GM20000 (cell line): ENCODE measurements around the gene NDUFA1.
A peak's percentile ranks its signal among the peaks of the same experiment; 100 is the strongest.
"Not testable (repeated sequence)": the region's sequence is repeated elsewhere in the genome, so short reads cannot be mapped to it uniquely, and the experiment has no call there.

Experiments
- DNase-seq: peaks from one replicate; pipeline ENCODE4 v3.0.0; 2012; ENCODE audit warnings: low spot score
- TF ChIP-seq, protein P1 (sequence below): IDR thresholded peaks from 2 replicates; pipeline ENCODE4 v1.5.1; 2012; ENCODE audit warnings: mild to moderate bottlenecking, control low read depth; ENCODE audit errors: extremely low read depth, missing control alignments

NDUFA1 gene

DNA sequence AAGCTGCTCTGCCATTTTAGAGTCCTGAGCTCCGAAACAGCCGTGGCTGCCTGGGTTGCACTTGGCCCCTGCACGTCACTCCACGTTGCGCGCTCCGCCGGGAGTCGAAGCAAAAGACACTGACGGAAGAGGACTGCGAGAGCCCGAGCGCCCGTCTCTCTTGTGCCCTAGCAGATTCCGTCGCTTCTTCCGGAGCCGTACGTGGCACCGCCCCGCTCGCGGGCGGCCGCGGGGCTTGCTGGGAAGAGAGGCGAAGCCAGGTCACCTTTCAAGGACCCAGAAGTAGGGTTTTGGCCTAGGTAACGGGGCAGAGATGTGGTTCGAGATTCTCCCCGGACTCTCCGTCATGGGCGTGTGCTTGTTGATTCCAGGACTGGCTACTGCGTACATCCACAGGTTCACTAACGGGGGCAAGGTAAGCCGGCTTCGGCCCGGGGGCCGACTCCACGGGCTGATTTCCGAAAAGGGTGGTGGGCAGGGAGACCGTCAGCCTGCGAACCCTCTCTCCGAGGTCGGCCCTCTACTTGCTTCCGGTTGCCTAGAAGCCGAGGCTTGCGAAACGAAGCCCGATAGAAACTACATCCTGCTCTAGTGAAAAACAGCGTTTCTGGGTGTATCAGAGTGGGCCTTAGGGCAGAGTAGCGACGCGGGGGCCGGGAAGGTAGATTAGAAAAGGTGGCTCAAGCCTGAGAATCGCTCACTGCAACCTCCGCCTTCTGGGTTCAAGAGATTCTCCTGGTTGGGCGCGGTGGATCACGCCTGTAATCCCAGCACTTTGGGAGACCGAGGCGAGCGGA, at the start of gene NDUFA1, which contains the start of gene RNF113A:
NDUFA1 (plus strand) TSS at position 234 of the 797 bp plus-strand sequence; CDS start at position 314, 80 bp downstream.
RNF113A (minus strand) TSS at position 135 of the 797 bp plus-strand sequence; CDS start at position 15, 120 bp downstream.
- peak; percentile 77 for DNase-seq
- TF ChIP-seq, protein P1, sequence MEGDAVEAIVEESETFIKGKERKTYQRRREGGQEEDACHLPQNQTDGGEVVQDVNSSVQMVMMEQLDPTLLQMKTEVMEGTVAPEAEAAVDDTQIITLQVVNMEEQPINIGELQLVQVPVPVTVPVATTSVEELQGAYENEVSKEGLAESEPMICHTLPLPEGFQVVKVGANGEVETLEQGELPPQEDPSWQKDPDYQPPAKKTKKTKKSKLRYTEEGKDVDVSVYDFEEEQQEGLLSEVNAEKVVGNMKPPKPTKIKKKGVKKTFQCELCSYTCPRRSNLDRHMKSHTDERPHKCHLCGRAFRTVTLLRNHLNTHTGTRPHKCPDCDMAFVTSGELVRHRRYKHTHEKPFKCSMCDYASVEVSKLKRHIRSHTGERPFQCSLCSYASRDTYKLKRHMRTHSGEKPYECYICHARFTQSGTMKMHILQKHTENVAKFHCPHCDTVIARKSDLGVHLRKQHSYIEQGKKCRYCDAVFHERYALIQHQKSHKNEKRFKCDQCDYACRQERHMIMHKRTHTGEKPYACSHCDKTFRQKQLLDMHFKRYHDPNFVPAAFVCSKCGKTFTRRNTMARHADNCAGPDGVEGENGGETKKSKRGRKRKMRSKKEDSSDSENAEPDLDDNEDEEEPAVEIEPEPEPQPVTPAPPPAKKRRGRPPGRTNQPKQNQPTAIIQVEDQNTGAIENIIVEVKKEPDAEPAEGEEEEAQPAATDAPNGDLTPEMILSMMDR: no peak

DNA sequence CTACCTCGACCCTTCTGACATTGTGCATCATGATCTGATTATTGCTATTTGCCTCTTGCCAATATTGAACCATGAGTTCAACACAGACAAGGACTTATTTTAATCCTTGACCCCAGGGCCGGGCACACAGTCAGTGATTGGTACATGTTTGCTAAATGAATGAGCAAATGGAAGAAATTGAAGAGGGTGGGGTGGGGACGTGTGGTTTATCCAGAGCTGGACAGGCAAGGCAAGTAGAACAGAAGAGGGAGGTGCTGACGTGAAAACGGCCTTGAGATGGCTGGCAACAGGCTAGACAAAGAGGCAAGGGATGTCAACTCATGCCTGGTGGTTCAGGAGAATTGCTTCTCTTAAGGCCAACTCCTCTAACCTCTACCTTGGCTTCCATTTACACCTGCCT, 47.4 kb upstream of the NDUFA1 start:
- not testable (repeated sequence) for DNase-seq

DNA sequence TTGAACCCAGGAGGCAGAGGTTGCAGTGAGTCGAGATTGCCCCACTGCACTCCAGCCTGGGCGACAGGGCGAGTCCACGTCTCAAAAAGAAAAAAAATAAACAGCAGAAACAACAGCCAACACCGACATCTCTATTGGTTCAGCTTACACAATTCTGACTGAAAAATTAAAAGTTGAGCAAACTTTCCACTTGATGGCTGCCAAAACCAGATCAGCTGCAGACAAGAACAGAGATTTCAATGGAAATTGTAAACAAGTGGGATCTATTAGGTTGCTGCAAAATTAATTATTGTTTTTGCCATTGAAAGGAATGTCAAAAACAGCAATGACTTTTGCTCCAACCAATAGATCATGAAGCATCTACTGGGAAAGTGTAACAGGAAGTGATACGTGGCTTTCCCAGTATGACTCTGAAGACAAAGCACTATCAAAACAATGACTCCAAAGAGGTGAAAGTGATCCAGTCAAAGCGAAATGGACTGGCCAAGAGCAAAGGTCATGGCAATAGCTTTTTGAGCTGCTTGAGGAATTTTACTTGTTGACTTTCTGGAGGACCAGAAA, 45.2 kb upstream of the NDUFA1 start:
- TF ChIP-seq, protein P1: no peak
- no peak for DNase-seq

DNA sequence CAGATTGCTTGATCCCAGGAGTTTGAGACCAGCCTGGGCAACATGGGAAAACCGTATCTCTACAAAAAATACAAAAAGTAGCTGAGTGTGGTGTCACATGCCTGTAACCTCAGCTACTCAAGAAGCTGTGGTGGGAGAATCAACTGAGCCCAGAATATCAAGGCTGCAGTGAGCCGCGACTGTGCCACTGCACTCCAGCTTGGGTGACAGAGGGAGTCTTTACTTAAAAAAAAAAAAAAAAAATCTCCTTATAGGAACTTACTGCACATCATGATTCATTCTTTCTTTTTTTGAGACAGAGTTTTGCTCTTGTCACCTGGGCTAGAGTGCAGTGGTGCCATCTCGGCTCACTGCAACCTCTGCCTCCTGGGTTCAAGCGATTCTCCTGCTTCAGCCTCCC, 43.2 kb upstream of the NDUFA1 start:
- DNase-seq: no peak
- TF ChIP-seq, protein P1: no peak

DNA sequence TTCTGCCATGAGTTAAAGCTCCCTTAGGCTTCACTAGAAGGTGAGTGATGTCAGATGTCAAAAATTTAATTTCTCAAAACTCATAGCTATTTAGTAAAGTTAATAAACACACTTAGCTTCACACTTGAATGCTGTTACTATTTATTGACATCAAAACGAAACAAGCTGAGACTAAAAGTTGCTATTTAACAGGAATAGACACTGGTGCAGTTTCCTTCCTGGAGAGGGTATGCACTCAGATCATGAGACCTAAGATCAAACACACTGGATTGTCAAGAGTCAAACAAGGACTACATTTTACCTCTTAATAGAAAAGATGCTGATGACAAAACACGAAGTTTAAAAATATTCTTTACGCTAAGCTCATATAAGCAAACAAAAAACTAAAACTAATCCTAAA, 37.7 kb upstream of the NDUFA1 start:
- TF ChIP-seq, protein P1: no peak

DNA sequence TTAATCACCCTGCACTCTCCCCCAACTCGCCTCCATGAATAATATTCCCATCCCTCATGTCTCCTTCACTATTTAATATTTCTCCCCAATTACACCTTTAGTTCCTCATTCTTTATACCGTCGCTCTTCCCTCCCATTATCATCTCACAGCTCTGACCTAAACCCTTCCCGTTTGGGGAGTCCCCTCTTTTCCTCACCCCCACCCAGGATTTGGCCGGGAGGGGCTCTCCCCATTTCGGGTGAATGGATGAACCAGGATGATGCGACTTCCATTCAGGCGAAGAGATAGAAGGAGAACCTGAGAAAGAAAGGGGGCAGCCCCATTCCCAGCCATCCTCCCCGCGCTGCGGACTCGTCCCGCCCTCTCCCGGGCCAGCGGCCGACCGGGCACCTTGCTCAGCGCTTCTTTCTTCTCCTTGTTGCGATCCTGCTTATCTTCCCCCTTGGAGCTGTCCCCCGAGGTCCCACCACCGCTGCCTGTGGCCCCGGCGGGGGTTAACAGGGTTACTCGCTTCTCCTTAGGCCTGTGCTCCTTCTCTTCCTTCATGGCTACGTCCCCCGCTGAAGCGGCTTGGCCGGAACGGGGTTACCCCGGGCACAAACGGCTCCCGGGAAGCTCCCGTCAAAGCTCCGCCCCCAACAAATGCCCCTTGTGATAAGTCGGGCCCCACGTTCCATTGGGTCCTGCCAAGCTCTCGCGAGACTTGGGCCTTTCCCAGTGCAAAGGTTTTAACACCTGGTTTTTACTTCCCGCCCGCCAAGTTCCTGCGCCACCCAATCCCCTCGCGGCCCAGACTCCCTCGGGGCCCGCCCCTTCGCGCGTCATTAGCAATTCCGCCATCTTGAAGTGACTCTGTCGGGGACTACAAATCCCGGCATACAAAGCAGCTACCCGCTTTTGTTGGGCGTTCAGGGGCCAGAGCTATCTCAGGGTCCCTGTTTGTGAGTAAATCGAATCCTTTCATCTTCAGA, 19.0 kb upstream of the NDUFA1 start, which contains the start of gene UPF3B:
UPF3B (minus strand) TSS at position 582 of the 972 bp plus-strand sequence; CDS start at position 547, 35 bp downstream.
- TF ChIP-seq, protein P1: no peak
- peak; percentile 89 for DNase-seq

More for the DNA sequence above, 37.7 kb upstream of the NDUFA1 start:
- DNase-seq: no peak

DNA sequence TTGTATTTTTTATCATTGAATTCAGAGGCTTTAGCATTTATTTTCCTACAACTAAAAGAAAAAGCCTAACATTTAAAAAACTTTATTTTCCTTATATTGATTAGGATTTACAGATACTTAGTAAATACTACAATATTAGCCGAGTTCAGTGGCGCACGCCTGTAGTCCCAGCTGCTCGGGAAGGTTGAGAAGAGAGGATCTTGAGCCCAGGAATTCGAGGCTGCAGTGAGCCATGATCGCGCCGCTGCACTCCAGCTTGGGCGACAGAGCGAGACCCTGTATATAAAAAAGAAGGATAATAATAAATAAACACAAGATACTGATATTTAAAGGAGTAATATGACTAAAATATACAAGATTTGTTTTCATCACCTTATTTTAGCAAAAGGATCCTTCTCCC, 18.2 kb upstream of the NDUFA1 start:
- TF ChIP-seq, protein P1: no peak
- DNase-seq: no peak
